Stimulated activated CD4-positive, alpha-beta T cell treated with anti-CD3 and anti-CD28 coated beads, Interleukin-1b, Interleukin-23, amount 100 ng/mL, for 24 hours (primary cell): Measurements from ENCODE around the gene LAMB1.

ENCODE experiments used
- DNase-seq, 4 experiments: peaks; one replicate each; pipeline ENCODE4 v3.0.0-alpha.2; 2020; ENCODE audit warnings: low read depth in 4 of 4, low spot score in 1 of 4

The LAMB1 gene

DNA sequence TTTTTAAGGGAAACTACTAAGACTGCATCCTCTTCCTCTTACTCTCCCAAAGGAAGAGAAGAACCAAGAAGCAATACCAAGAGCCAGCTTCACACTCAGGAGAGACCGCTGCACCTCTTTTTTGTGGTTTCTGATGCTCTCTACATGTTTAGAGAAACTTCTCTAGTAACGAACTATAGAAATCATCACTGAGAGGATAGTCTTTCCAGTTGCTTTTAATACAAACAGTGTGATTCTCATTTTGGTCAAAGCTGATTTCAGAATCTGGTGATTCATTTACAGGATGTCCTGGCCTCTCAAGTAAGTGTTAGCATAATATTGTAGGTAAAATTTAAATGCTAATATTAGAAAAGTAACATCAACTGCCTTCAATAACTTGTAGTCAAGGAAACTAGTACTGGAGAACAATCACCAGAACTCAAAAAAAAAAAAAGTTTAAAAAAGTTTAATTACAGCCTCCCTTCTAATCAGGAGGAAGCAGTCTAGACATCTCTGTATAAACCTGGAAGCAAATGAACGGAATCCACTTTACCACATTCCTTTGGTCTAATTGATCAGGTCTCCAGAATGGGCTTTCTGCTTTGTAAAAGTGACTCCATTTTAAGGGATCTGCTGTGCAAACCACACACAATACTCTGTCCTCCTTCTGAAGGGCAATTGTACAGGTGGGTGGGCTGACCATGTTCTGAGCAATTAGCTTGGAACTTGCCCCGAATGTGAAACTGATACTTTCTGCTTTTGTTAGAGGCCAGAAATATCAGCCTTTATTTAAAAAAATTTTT lies 3.0 kb downstream of the LAMB1 start:
- DNase-seq = no peak

DNA sequence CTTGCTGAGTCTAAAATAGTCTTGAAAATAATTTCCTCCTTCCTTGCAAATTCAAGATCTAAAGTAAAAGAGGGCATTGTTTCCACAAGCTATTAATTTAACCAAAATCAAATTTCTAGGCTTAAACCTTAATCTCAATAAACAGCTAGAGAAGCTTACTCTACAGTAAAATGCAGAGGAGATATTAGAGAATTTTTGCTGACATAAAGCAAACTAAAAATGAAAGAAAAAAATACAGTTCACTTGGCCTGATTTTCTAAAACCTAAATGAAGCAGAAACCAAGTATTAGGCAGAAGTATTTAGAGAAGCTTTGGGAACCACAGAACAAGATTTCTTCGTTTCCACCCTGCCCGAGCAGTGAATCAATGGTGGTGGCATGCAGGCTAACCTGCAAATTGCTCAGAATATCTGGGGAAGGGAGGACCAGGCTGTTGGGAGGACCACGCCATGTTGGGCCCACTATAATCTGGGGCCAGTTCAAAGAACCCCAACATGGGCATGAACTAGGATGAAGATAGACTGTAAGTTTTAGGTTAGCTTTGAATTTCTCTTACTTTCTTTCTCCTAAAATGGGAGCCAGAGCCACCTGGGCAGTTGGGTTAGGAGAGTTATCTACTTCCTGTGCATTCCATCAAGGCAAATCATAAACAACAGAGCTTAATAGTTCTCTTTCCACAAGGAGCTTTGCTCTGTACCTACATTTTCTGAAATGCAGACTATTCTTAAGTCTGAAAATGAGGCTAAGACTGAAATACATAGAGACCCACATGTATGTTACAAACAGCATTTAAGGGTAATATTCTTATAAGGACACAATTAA lies 4.1 kb downstream of the LAMB1 start:
- no peak for DNase-seq

DNA sequence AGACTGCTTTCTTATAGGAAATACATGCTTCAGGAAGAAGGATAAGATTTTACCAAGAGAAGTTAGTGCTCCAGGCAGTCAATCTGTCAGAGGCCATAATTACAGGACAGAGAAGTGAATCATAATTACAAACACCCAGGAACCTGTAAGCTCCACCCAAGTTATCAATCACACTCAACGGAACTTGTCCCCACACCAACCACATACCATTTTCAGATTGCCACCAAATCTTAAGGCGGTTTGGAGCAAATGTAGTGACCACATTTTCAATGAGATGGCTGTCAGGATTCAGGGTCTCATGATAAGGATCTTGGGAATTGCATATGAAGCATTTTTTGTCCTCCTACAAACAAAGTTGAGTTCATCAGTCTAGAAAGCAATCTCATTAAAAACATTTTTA lies 4.8 kb downstream of the LAMB1 start:
- no peak for DNase-seq

DNA sequence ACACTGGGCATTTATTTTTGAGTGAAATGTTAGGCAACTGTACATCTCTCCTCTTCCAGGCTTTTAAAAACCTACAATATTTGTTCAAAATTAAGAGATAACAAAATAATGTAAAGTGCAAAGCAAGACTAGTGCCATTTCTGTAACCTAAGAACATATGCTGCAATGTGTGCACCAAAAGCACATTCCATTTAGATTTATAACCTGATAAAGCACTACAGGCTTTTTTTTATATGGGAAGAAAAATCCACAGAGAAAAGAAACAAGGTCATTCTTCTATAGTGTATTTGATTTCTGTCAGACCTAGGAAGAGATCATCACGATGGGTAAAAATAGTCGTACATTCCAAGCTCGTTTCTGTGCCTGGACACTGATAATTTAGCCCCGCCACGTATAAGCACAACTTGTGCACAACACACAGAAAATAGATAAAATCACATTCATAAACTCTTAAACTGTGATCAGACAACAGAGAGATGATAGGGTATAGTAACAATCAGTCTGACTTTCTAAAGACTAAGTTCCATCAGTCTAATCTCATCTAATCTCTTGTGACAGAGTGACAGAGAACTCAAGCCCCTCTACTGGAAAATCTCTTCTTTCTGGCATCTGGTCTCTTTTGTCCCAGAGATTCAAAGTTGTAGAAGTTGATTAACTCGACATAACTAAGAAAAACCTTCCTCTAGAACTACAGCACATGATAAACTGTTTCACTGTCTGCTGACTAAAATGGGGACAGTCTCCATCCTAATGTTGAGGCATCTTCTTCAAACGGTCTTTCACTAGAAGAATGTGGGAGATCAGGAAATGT lies 6.7 kb downstream of the LAMB1 start:
- DNase-seq = no peak

GRCh38 chr7:107995184-107996071 lies 7.5 kb downstream of the LAMB1 start:
- no peak for DNase-seq

DNA sequence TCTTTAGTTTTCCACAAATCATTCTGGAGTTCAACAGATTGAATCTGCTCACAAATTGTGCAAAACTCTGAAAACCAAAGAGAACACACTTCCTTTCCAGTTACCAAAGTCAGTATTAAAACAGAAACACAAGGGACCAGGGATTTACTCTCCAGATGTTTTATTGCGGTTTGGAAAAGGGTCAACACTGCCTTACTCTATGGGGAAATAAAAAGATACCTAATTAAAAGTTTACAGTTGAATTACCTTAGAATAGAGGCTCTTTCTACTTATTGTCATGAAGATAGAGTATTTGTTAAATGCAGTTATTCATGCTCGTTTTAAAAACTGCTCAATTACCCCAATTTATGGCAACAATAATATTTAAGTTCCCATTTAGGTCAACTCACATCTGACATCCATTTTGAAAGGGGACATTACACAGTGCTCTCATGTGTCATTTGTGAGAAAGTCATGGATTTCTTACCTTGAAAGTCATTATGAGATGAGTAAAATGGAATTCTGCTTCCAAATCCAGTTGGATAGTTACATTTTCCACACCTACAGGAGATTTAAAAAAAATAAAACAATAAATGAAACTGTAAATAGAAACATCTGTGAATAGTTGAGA lies 8.4 kb downstream of the LAMB1 start:
- DNase-seq = no peak

- no peak for DNase-seq
Measured at GRCh38 chr7:107993891-107994291, 9.1 kb downstream of the LAMB1 start.

- DNase-seq = no peak
Measured at GRCh38 chr7:107989618-107990373, 13.2 kb downstream of the LAMB1 start.

GRCh38 chr7:107982918-107983389 lies 20.0 kb downstream of the LAMB1 start:
- DNase-seq = no peak

- DNase-seq = no peak
Measured at GRCh38 chr7:107982042-107982840, 20.7 kb downstream of the LAMB1 start.

DNA sequence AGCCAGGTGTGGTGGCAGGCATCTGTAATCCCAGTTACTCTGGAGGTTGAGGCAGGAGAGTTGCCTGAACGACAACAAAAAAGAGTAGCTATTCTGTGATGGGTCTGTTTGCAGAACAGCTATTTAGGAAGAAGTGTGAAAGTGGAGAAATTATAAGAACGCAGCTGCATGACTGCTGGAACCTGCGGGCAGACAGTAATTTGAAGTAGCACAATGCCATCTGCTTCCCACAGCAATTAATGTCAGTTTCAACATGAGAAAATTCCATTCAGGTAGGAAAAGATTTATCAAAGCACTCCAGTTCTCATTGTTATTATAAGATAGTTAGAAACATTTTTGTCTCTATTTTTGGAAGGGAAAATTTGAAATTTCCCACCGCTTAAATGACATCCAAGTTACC lies 21.5 kb downstream of the LAMB1 start:
- DNase-seq = no peak

- no peak for DNase-seq
Measured at GRCh38 chr7:107980671-107981190, 22.2 kb downstream of the LAMB1 start.

GRCh38 chr7:107980171-107980570 lies 22.8 kb downstream of the LAMB1 start:
- no peak for DNase-seq

DNA sequence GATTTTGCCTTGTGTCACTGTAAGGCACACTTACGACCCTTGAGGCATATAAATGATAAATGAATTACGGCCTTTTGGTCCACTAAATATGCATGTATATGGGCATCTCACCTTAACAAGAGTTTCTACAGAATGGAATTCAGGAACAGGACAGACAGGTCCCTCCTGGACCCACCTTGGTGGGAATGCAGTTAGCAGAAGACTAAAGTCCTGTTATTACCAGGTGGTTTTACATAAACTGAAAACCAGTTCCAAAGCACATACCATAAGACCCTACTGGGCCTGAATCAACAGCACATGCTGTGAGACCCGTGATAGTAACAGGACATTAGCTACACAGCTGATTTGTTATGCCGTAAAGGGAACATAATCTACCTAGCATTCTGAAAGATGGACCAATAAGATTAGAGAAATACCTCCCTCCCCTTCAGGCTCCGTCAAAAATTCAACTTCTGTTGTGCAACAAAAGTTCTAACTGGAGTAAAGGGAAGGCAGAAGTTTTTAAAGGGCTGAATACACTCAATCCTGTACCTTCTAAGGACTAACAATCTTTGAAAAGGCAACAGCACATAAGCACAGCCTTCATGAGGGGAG lies 24.0 kb downstream of the LAMB1 start:
- no peak for DNase-seq

- DNase-seq = no peak
Measured at GRCh38 chr7:107977048-107977447, 25.9 kb downstream of the LAMB1 start.

DNA sequence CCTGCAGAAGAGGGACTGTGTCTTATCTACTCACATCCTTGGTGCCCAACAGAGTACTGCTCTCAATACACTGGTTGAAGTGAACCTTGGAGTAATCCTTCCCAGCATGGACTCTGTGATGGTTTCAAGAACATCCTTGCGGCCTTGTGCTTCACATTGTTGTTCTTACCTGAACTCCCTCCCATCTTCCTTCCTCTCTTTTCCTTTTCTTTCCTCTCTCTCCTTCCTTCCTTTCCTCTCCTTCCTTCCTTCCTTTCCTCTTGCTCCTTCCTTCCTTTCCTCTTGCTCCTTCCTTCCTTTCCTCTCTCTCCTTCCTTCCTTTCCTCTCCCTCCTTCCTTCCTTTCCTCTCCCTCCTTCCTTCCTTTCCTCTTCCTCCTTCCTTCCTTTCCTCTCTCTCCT lies 26.3 kb downstream of the LAMB1 start:
- DNase-seq = no peak

- no peak for DNase-seq
Measured at GRCh38 chr7:107975394-107976013, 27.5 kb downstream of the LAMB1 start.
